KMS-11 (cell line): ENCODE results near the gene DAO.

Experiments used
- H2AFZ ChIP-seq: fragments of 200-600 bp; sonication (generic); 2 replicates; pipeline ENCODE4 v1.6.1; 2016; ENCODE audit warnings: antibody characterized with exemption, mixed run types, low read depth
- H3K27ac ChIP-seq: fragments of 200-600 bp; sonication (generic); 2 replicates; pipeline ENCODE4 v1.6.1; 2016; ENCODE audit warnings: mild to moderate bottlenecking, mixed run types
- H3K27me3 ChIP-seq: fragments of 200-600 bp; sonication (generic); 2 replicates; pipeline ENCODE4 v1.6.1; 2017; ENCODE audit warnings: mild to moderate bottlenecking, low read depth, mixed run types, moderate library complexity; ENCODE audit not compliant: insufficient read depth
- H3K36me3 ChIP-seq: fragments of 200-600 bp; sonication (generic); 2 replicates; pipeline ENCODE4 v1.6.1; 2017; ENCODE audit warnings: mild to moderate bottlenecking, mixed run types; ENCODE audit not compliant: insufficient read depth
- H3K4me1 ChIP-seq: fragments of 200-600 bp; sonication (generic); 2 replicates; pipeline ENCODE4 v1.6.1; 2016; ENCODE audit warnings: mild to moderate bottlenecking, low read depth, mixed run types; ENCODE audit not compliant: poor library complexity, severe bottlenecking
- H3K4me2 ChIP-seq: fragments of 200-600 bp; sonication (generic); 2 replicates; pipeline ENCODE4 v1.7.0; 2016; ENCODE audit warnings: mild to moderate bottlenecking, mixed run types
- H3K4me3 ChIP-seq: fragments of 200-600 bp; sonication (generic); IDR thresholded peaks from 2 replicates; pipeline ENCODE4 v1.6.1; 2017; ENCODE audit warnings: low read depth, low read length, mixed read lengths; ENCODE audit not compliant: insufficient read depth
- H3K79me2 ChIP-seq: fragments of 200-600 bp; sonication (generic); 2 replicates; pipeline ENCODE4 v1.6.1; 2016; ENCODE audit warnings: low read depth, mixed run types; ENCODE audit not compliant: insufficient read depth
- H3K9ac ChIP-seq: fragments of 200-600 bp; sonication (generic); 2 replicates; pipeline ENCODE4 v1.6.1; 2016; ENCODE audit warnings: mild to moderate bottlenecking, mixed run types
- H4K20me1 ChIP-seq: fragments of 200-600 bp; sonication (generic); 2 replicates; pipeline ENCODE4 v1.6.1; 2016; ENCODE audit warnings: mild to moderate bottlenecking, mixed run types; ENCODE audit not compliant: insufficient read depth
- TF ChIP-seq, protein P1 (sequence below): fragments of 200-600 bp; sonication (generic); conservative IDR thresholded peaks from 2 replicates; pipeline ENCODE4 v1.6.1; 2017; ENCODE audit warnings: low read depth, mild to moderate bottlenecking, antibody characterized with exemption, low read length, moderate library complexity, mixed read lengths

The DAO gene

DNA sequence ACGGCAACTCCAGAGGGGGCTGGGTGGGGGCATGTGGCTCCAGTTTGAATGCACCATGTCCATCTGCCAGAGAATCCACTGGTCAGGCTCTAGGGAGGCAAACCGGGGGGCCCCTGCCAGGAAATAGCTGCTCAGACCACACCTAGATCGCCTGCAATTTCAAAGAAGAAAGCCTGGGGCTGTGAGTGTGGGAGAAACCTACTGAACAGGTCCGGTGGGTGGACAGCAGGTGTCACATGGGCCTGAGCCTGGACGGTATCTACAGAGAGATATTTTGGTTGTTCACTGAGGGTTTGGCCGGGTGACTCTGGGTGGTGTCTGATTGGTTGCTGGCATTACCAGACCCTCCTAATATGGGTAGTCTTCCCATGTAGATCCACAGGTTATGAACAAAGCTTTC is 32.0 kb downstream of the DAO start:
- Histone ChIP-seq H3K4me2 (no peak overlapping the region), H3K27me3 (no peaks in the 10 kb centered on the region)

DNA sequence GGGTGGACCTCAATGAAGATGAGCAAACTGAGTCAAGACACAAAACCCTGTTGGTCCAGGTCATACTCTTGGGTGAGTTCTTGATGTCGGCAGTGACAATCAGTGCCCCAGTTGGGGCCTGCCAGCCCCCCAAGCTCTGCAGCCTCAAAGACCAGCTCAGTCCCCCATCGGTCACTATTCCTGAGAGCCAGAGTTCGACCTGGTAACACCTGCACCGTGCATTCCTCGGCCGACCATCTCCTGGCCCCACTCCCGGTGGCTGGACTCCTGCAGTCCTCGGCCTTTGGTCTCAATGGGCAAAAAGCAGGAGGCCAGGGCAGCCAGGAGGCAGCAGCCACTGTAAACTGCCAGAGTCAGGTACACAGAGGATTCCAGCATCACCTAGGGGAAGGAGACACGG is 32.5 kb downstream of the DAO start:
- Histone ChIP-seq H3K27ac (no peak overlapping the region), H3K36me3 (no peaks in the 10 kb centered on the region), H4K20me1 (no peaks in the 10 kb centered on the region), H3K79me2 (no peaks in the 10 kb centered on the region), H3K4me2 (no peak overlapping the region), H3K9ac (no peak overlapping the region), H3K27me3 (no peaks in the 10 kb centered on the region), H2AFZ (no peak overlapping the region), H3K4me1 (no peaks in the 10 kb centered on the region), H3K4me3 (no peak overlapping the region)
- TF ChIP-seq, protein P1, sequence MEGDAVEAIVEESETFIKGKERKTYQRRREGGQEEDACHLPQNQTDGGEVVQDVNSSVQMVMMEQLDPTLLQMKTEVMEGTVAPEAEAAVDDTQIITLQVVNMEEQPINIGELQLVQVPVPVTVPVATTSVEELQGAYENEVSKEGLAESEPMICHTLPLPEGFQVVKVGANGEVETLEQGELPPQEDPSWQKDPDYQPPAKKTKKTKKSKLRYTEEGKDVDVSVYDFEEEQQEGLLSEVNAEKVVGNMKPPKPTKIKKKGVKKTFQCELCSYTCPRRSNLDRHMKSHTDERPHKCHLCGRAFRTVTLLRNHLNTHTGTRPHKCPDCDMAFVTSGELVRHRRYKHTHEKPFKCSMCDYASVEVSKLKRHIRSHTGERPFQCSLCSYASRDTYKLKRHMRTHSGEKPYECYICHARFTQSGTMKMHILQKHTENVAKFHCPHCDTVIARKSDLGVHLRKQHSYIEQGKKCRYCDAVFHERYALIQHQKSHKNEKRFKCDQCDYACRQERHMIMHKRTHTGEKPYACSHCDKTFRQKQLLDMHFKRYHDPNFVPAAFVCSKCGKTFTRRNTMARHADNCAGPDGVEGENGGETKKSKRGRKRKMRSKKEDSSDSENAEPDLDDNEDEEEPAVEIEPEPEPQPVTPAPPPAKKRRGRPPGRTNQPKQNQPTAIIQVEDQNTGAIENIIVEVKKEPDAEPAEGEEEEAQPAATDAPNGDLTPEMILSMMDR, result no peak

More for the DNA sequence above, 32.0 kb downstream of the DAO start:
- H3K4me3 ChIP-seq, result no peak overlapping the region
- no peaks in the 10 kb centered on the region for H4K20me1 ChIP-seq
- H3K79me2 ChIP-seq, result no peaks in the 10 kb centered on the region
- TF ChIP-seq, protein P1, result no peak
- H3K9ac ChIP-seq, result no peak overlapping the region
- H3K27ac ChIP-seq, result no peak overlapping the region
- H3K36me3 ChIP-seq, result no peaks in the 10 kb centered on the region
- no peak overlapping the region for H2AFZ ChIP-seq
- no peaks in the 10 kb centered on the region for H3K4me1 ChIP-seq

DNA sequence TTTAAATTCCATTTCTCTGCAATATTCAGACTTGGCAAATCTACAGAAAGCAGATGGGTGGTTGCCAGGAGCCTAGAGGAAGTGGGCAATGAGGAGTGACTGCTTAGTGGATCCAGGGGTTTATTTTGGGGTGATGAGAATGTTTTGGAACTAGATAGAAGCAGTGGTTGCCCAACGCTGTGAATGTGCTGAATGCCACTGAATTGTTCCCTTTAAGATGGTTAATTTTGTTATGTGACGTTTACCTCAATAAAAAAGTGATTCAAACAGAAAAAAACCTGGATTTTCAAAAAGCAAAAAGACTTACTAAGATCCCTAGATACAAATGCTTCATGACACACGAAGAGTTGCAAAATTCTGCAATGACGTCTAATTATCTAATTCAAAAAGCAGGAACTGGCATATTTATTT is 34.2 kb downstream of the DAO start:
- H3K4me3 ChIP-seq, result no peak overlapping the region
- no peaks in the 10 kb centered on the region for H3K4me1 ChIP-seq
- no peaks in the 10 kb centered on the region for H3K36me3 ChIP-seq
- H3K79me2 ChIP-seq, result no peaks in the 10 kb centered on the region
- no peak overlapping the region for H2AFZ ChIP-seq
- no peaks in the 10 kb centered on the region for H3K27me3 ChIP-seq
- TF ChIP-seq, protein P1, result no peak
- no peak overlapping the region for H3K4me2 ChIP-seq
- no peak overlapping the region for H3K9ac ChIP-seq
- no peaks in the 10 kb centered on the region for H4K20me1 ChIP-seq
- H3K27ac ChIP-seq, result no peak overlapping the region

DNA sequence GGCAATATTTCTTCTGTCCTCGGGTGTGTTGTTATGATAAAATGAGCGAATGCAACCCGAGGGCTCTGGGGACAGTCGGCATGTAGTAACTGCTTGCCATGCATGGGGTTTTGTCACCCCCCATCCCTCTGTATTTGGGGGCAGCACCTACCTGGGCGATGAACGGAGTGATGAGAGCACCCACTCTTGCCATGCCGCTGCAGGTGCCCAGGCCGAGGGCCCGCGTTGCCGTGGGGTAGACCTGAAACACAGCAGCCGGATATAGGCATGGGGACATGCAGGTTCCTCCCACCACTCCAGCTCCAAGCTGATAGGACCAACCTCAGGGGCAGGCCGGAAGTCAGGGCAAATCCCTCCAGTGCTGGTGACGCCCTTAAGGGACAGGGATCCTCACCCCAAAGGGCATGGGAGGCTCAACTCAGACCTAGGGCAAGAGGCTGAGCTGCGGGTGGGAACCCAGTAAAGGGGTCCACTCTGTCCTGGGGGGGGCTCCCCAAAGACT is 35.8 kb downstream of the DAO start:
- H3K4me1 ChIP-seq, result no peaks in the 10 kb centered on the region
- H3K79me2 ChIP-seq, result no peaks in the 10 kb centered on the region
- no peaks in the 10 kb centered on the region for H3K27me3 ChIP-seq
- no peak overlapping the region for H3K4me3 ChIP-seq
- no peaks in the 10 kb centered on the region for H3K36me3 ChIP-seq
- no peak overlapping the region for H2AFZ ChIP-seq
- H3K4me2 ChIP-seq, result no peak overlapping the region
- H3K27ac ChIP-seq, result no peak overlapping the region
- no peaks in the 10 kb centered on the region for H4K20me1 ChIP-seq
- TF ChIP-seq, protein P1, result no peak
- no peak overlapping the region for H3K9ac ChIP-seq
